Prostate gland (tissue), 2 donors: Measurements from ENCODE around the gene OLFM3. TPM values are rescaled to one million over a fixed set of nuclear protein-coding genes. Genes with fewer than 3 reads are reported as not detected.

Experiments
- DNase-seq: peaks from one replicate; pipeline ENCODE4 v3.0.0-alpha.2; 2019; ENCODE audit warnings: low spot score
- H3K27ac ChIP-seq, 2 donors: fragments of 200-600 bp; sonication (generic); 2 replicates each; pipeline ENCODE4 v1.5.1; 2017 to 2019
- H3K27me3 ChIP-seq: fragments of 200-600 bp; sonication (generic); replicated peaks from 2 replicates; pipeline ENCODE4 v1.5.1; 2019; ENCODE audit not compliant: insufficient read depth
- H3K36me3 ChIP-seq, 2 donors: fragments of 200-600 bp; sonication (generic); 1 replicate in 1 of 2; 2 replicates in 1 of 2; pipeline versions ENCODE4 v1.5.1 to v1.8.1; 2017 to 2019
- H3K4me1 ChIP-seq: fragments of 200-600 bp; sonication (generic); replicated peaks from 2 replicates; pipeline ENCODE4 v1.5.1; 2019
- H3K4me3 ChIP-seq, 2 donors: fragments of 200-600 bp; sonication (generic); 2 replicates each; pipeline ENCODE4 v1.5.1; 2017 to 2019
- H3K9me3 ChIP-seq: fragments of 200-600 bp; sonication (generic); 2 replicates; pipeline ENCODE4 v1.5.1; 2017
- POLR2A ChIP-seq: fragments of 450-650 bp; IDR thresholded peaks from one replicate; pipeline ENCODE4 v1.6.1; 2016; ENCODE audit warnings: antibody characterized with exemption, mild to moderate bottlenecking
- POLR2AphosphoS5 ChIP-seq: sonication (generic); formaldehyde crosslinking; IDR thresholded peaks from one replicate; pipeline ENCODE4 v1.6.1; 2017; ENCODE audit warnings: antibody characterized with exemption
- WGBS: methylation state at CpG from one replicate; pipeline ENCODE4 v1.1.5; 2018; 5-methylcytosine and 5-hydroxymethylcytosine counted together
- intact Hi-C: fragments of 100-400 bp; cut with DNase I; formaldehyde crosslinking; loops from one replicate; pipeline ENCODE4 v1.14.2; 2022
- total RNA-seq, 2 donors: library from RNA; depleted of rRNA; stranded (reverse); fragments of >200 nt; gene quantifications; one replicate each; pipeline ENCODE4 v1.1.0, GENCODE V29; 2016
- TF ChIP-seq, protein P1 (sequence below), 4 experiments: fragments of 200-600 bp in 2 of 4; fragments of 450-650 bp in 2 of 4; sonication (generic) in 2 of 4; IDR thresholded peaks; 1 replicate in 3 of 4; 2 replicates in 1 of 4; pipeline ENCODE4 v1.5.1; 2016 to 2019; ENCODE audit warnings: antibody characterized with exemption in 4 of 4, mild to moderate bottlenecking in 2 of 4, moderate library complexity in 2 of 4

Gene OLFM3
- total RNA-seq, 2 donors from 2014 or later = not detected

DNA sequence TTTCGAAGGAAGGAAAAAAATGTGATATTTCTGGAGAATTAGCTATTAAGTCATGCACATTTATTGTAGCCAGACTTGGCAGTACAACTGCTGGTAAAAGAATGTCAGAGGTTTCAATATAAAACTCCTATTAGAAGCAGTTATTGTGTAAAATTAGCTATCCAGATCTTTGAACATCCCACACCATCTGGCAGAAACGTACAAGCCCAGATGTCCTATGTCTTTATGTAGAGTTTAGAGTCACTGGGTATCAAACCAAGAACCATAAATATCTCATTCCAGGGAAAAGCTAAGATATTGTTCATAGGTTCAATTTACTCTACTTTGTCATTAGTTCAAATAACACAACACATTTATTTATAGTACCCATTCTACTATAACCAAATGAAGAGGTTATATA is 31.4 kb downstream of the OLFM3 start:
- H3K9me3 ChIP-seq = no peaks in the 10 kb centered on the region
- intact Hi-C loops = no loop called here
- no peak for DNase-seq
- H3K4me1 ChIP-seq = no peaks in the 10 kb centered on the region
- H3K36me3 ChIP-seq = no peaks in the 10 kb centered on the region
- no peaks in the 10 kb centered on the region for H3K27me3 ChIP-seq
- no peak overlapping the region for H3K27ac ChIP-seq
- no peak overlapping the region for H3K4me3 ChIP-seq
- WGBS = 14% methylated on average over 2 of the region's 2 CpGs
- TF ChIP-seq, protein P1, sequence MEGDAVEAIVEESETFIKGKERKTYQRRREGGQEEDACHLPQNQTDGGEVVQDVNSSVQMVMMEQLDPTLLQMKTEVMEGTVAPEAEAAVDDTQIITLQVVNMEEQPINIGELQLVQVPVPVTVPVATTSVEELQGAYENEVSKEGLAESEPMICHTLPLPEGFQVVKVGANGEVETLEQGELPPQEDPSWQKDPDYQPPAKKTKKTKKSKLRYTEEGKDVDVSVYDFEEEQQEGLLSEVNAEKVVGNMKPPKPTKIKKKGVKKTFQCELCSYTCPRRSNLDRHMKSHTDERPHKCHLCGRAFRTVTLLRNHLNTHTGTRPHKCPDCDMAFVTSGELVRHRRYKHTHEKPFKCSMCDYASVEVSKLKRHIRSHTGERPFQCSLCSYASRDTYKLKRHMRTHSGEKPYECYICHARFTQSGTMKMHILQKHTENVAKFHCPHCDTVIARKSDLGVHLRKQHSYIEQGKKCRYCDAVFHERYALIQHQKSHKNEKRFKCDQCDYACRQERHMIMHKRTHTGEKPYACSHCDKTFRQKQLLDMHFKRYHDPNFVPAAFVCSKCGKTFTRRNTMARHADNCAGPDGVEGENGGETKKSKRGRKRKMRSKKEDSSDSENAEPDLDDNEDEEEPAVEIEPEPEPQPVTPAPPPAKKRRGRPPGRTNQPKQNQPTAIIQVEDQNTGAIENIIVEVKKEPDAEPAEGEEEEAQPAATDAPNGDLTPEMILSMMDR (IDR thresholded peaks at IDR 0.05) = no peak
- TF ChIP-seq POLR2A = no peak
- no peak for TF ChIP-seq POLR2AphosphoS5

DNA sequence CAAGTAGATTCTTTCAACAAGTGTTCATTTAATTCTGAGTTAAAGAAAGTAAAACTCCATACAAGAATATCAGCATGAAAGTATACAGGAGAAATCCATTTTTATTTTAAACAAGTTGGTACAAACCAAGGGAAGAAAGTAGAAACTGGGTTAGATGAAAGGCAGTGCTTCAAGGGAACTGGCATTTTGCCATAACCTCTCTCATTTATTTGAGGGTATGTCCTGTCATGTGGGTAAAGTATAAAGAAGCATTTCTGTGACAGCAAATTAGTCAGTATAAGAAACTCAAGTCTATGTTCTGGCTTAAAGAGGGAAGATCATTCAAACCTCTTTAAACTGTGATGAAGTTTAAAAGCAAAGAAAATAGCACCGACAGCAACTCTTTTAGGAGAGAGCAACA is 32.0 kb downstream of the OLFM3 start:
- 0% methylated on average over 1 of the region's 1 CpG for WGBS
- no peak overlapping the region for H3K4me3 ChIP-seq
- H3K9me3 ChIP-seq = no peaks in the 10 kb centered on the region
- no peaks in the 10 kb centered on the region for H3K27me3 ChIP-seq
- H3K36me3 ChIP-seq = no peaks in the 10 kb centered on the region
- intact Hi-C loops = no loop called here
- no peak for DNase-seq
- no peak for TF ChIP-seq POLR2A
- TF ChIP-seq, protein P1 (IDR thresholded peaks at IDR 0.05) = no peak
- no peak for TF ChIP-seq POLR2AphosphoS5
- H3K27ac ChIP-seq = no peak overlapping the region
- no peaks in the 10 kb centered on the region for H3K4me1 ChIP-seq

DNA sequence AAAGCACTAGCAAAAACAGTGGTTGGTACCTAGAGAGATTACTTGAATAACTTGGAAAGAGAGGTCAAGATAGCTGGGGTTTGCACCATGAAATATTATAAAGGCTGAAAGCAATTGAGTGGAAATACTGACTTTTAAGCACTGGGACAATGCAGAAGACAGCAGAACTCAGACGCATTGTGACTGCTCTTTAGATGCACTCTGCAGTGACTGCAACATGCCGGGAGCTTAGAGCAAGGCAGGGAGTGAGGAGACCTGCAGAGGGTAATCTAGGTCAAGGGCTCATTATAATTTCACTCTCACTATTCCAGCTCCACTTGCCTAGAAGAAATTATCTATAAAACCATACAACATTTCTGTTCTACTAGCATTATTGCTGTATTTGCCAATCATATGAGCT is 36.6 kb downstream of the OLFM3 start:
- no peaks in the 10 kb centered on the region for H3K36me3 ChIP-seq

DNA sequence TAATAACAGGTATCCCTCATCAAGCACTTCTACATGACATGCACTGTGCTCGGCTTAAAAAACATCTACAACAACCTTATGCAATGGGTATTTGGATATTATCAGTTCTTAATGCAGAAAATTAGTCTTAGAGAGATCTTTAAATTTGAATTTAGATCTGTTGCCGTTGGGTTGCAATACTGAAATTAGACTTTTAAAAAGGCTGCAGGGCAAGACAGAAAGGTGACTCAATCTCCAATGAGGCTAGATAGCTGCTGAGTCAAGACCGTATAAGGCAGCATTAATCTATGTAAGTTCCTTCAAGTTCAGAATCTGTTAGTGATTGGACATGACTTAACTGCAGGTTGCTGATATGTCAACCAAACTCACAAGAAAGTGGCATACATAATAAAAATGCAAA is 37.3 kb downstream of the OLFM3 start:
- no peak for TF ChIP-seq POLR2A
- TF ChIP-seq, protein P1 (IDR thresholded peaks at IDR 0.05) = no peak
- no peak for TF ChIP-seq POLR2AphosphoS5
- 93% methylated on average over 3 of the region's 3 CpGs for WGBS
- no peak overlapping the region for H3K27ac ChIP-seq

More for the DNA sequence above, 36.6 kb downstream of the OLFM3 start:
- Histone ChIP-seq H3K27ac (no peak overlapping the region), H3K4me1 (no peaks in the 10 kb centered on the region), H3K4me3 (no peak overlapping the region), H3K9me3 (no peaks in the 10 kb centered on the region), H3K27me3 (no peaks in the 10 kb centered on the region)
- TF ChIP-seq POLR2A = no peak
- TF ChIP-seq POLR2AphosphoS5 = no peak
- TF ChIP-seq, protein P1 (IDR thresholded peaks at IDR 0.05) = no peak
- no peak for DNase-seq
- intact Hi-C loops = no loop called here
- 78% methylated on average over 2 of the region's 2 CpGs for WGBS

DNA sequence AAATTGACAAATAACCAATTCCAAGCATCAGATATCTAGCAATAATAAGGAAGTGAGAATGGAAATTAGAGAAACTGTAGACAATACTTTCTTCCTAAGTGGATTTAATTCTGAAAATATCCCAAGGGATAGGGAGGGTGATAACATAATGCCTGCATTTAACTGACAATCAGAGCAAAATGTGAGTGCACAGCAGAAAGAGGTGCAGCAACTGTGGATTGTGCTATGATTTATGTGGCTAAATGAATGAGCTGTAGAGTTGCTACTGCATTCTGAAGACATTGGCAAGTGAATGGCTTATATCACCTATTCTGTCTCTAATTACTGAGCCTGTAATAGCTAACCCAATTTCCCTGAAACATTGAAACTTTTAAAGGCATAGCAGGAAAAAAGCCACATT is 39.0 kb downstream of the OLFM3 start:
- no peaks in the 10 kb centered on the region for H3K4me1 ChIP-seq
- H3K27me3 ChIP-seq = no peaks in the 10 kb centered on the region
- H3K27ac ChIP-seq = no peak overlapping the region
- no peak for DNase-seq
- TF ChIP-seq, protein P1 (IDR thresholded peaks at IDR 0.05) = no peak
- TF ChIP-seq POLR2AphosphoS5 (no peak), POLR2A (no peak)
- H3K36me3 ChIP-seq = no peaks in the 10 kb centered on the region
- intact Hi-C loops = no loop called here
- H3K4me3 ChIP-seq = no peak overlapping the region
- no peaks in the 10 kb centered on the region for H3K9me3 ChIP-seq

More for the DNA sequence above, 37.3 kb downstream of the OLFM3 start:
- Histone ChIP-seq H3K9me3 (no peaks in the 10 kb centered on the region), H3K27me3 (no peaks in the 10 kb centered on the region), H3K36me3 (no peaks in the 10 kb centered on the region), H3K4me1 (no peaks in the 10 kb centered on the region), H3K4me3 (no peak overlapping the region)
- DNase-seq = no peak
- intact Hi-C loops = no loop called here
